ENCODE results near the gene COX6A2.

DNA sequence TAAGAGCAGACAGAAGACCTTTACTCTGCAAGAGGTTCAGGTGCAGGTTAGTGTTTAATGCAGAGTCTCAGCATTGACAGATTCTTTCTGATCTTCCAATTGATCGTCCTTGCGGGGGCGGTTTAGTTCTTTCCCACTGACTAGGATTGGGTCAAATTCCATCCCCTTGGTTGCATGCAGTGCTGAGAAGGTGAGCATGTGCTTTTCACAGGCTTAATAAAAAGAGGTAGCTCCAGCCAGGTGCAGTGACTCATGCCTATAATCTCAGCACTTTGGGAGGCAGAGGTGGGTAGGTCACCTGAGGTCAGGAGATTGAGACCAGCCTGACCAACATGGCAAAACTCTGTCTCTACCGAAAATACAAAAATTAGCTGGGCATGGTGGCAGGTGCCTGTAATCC lies 42.5 kb downstream of the COX6A2 start:
- TF ChIP-seq CTCF (IDR thresholded peaks at IDR 0.05) (no peak), POLR2A (IDR thresholded peaks at IDR 0.05) (no peak)

Measured in tibial nerve (tissue), 3 donors.